Tibial nerve (tissue), 4 donors: ENCODE results near the gene JARID2. TPM values are rescaled to one million over a fixed set of nuclear protein-coding genes. Genes with fewer than 3 reads are reported as not detected.

Experiments used
- DNase-seq, 2 donors: peaks; one replicate each; pipeline ENCODE4 v3.0.0-alpha.2; 2019; ENCODE audit warnings: low spot score in 2 of 2
- H3K27ac ChIP-seq, 4 donors: fragments of 200-600 bp; sonication (generic) in 3 of 4; one replicate each; pipeline ENCODE4 v1.5.1; 2017 to 2019; ENCODE audit warnings: mild to moderate bottlenecking in 1 of 4
- H3K27me3 ChIP-seq, 2 donors: fragments of 200-600 bp; sonication (generic) in 1 of 2; one replicate each; pipeline versions ENCODE4 v1.5.1 to v1.6.0; 2017 to 2019
- H3K36me3 ChIP-seq, 3 donors: fragments of 200-600 bp; sonication (generic); one replicate each; pipeline ENCODE4 v1.5.1; 2018 to 2019
- H3K4me1 ChIP-seq, 4 donors: fragments of 200-600 bp; sonication (generic) in 3 of 4; one replicate each; pipeline ENCODE4 v1.5.1; 2017 to 2019
- H3K4me3 ChIP-seq, 4 donors: fragments of 200-600 bp; sonication (generic) in 3 of 4; one replicate each; pipeline ENCODE4 v1.5.1; 2017 to 2019; ENCODE audit warnings: mild to moderate bottlenecking in 1 of 4, moderate library complexity in 1 of 4
- H3K9me3 ChIP-seq, 4 donors: fragments of 200-600 bp; sonication (generic) in 3 of 4; one replicate each; pipeline ENCODE4 v1.5.1; 2017 to 2019
- CTCF ChIP-seq, 5 experiments: fragments of 200-600 bp in 3 of 5; fragments of 450-650 bp in 2 of 5; sonication (generic) in 3 of 5; IDR thresholded peaks; one replicate each; pipeline ENCODE4 v1.5.1; 2016 to 2019; ENCODE audit warnings: antibody characterized with exemption in 5 of 5, mild to moderate bottlenecking in 3 of 5, moderate library complexity in 2 of 5
- EP300 ChIP-seq, 2 donors: sonication (generic); formaldehyde crosslinking; IDR thresholded peaks; one replicate each; pipeline ENCODE4 v1.6.1; 2017; ENCODE audit warnings: antibody characterized with exemption in 2 of 2, mild to moderate bottlenecking in 1 of 2
- POLR2A ChIP-seq, 2 donors: fragments of 450-650 bp; IDR thresholded peaks; one replicate each; pipeline ENCODE4 v1.6.1; 2017; ENCODE audit warnings: antibody characterized with exemption in 2 of 2, mild to moderate bottlenecking in 2 of 2, moderate library complexity in 2 of 2
- WGBS, 2 donors: methylation state at CpG; one replicate each; pipeline ENCODE4 v1.1.5; 2018; 5-methylcytosine and 5-hydroxymethylcytosine counted together
- total RNA-seq, 4 donors: library from RNA; depleted of rRNA; stranded (reverse); fragments of >200 nt; gene quantifications; one replicate each; pipeline ENCODE4 v1.1.0, GENCODE V29; 2016

Gene JARID2
- total RNA-seq, 4 donors from 2014 or later: 9.0 to 26.1 (median 9.8) TPM

- H3K4me1 ChIP-seq: peaks cover 0 to 25% (median 11%) of the 10 kb centered on the region in 4 donors
- H3K27ac ChIP-seq: no peak overlapping the region
- no peak overlapping the region for H3K4me3 ChIP-seq
- no peak for TF ChIP-seq CTCF (IDR thresholded peaks at IDR 0.05)
- TF ChIP-seq POLR2A (IDR thresholded peaks at IDR 0.05): no peak
- no peak for TF ChIP-seq EP300 (IDR thresholded peaks at IDR 0.05)
- H3K9me3 ChIP-seq: no peaks in the 10 kb centered on the region
- no peaks in the 10 kb centered on the region for H3K36me3 ChIP-seq
- WGBS, 2 donors: 92% methylated on average over 1 of the region's 1 CpG
- DNase-seq: no peak
- H3K27me3 ChIP-seq: no peaks in the 10 kb centered on the region
Observed at GRCh38 chr6:15338476-15338875, 92.6 kb downstream of the JARID2 start.

- Histone ChIP-seq H3K27ac (no peak overlapping the region), H3K9me3 (no peaks in the 10 kb centered on the region), H3K4me1 (peaks cover 0 to 25% (median 11%) of the 10 kb centered on the region in 4 donors), H3K36me3 (no peaks in the 10 kb centered on the region), H3K4me3 (no peak overlapping the region), H3K27me3 (no peaks in the 10 kb centered on the region)
- DNase-seq: no peak
- 95 to 96% methylated on average over 4 of the region's 4 CpGs for WGBS, 2 donors
- TF ChIP-seq POLR2A (IDR thresholded peaks at IDR 0.05) (no peak), EP300 (IDR thresholded peaks at IDR 0.05) (no peak), CTCF (IDR thresholded peaks at IDR 0.05) (no peak)
Observed at GRCh38 chr6:15339081-15339480, 93.2 kb downstream of the JARID2 start.

GRCh38 chr6:15340105-15340601 lies 94.3 kb downstream of the JARID2 start:
- no peak for DNase-seq
- 94 to 96% methylated on average over 3 of the region's 3 CpGs for WGBS, 2 donors

GRCh38 chr6:15340775-15341174 lies 94.9 kb downstream of the JARID2 start:
- TF ChIP-seq EP300 (IDR thresholded peaks at IDR 0.05): no peak
- no peak for TF ChIP-seq POLR2A (IDR thresholded peaks at IDR 0.05)
- no peak for TF ChIP-seq CTCF (IDR thresholded peaks at IDR 0.05)
- H3K27ac ChIP-seq: no peak overlapping the region
- 38 to 48% methylated on average over 4 of the region's 4 CpGs for WGBS, 2 donors
- peaks cover 0 to 26% (median 11%) of the 10 kb centered on the region in 4 donors for H3K4me1 ChIP-seq
- no peak for DNase-seq
- H3K4me3 ChIP-seq: no peak overlapping the region
- no peaks in the 10 kb centered on the region for H3K9me3 ChIP-seq
- no peaks in the 10 kb centered on the region for H3K36me3 ChIP-seq
- H3K27me3 ChIP-seq: no peaks in the 10 kb centered on the region

More at GRCh38 chr6:15340105-15340601, 94.3 kb downstream of the JARID2 start:
- no peaks in the 10 kb centered on the region for H3K27me3 ChIP-seq
- no peak overlapping the region for H3K4me3 ChIP-seq
- TF ChIP-seq CTCF (IDR thresholded peaks at IDR 0.05): no peak
- TF ChIP-seq EP300 (IDR thresholded peaks at IDR 0.05): no peak
- TF ChIP-seq POLR2A (IDR thresholded peaks at IDR 0.05): no peak
- H3K36me3 ChIP-seq: no peaks in the 10 kb centered on the region
- no peaks in the 10 kb centered on the region for H3K9me3 ChIP-seq
- no peak overlapping the region for H3K27ac ChIP-seq
- H3K4me1 ChIP-seq: peaks cover 0 to 32% (median 11%) of the 10 kb centered on the region in 4 donors

GRCh38 chr6:15341311-15342001 lies 95.6 kb downstream of the JARID2 start:
- H3K36me3 ChIP-seq: no peaks in the 10 kb centered on the region
- 69 to 79% methylated on average over 3 of the region's 3 CpGs for WGBS, 2 donors
- H3K9me3 ChIP-seq: no peaks in the 10 kb centered on the region
- no peaks in the 10 kb centered on the region for H3K27me3 ChIP-seq
- peaks cover 0 to 26% (median 11%) of the 10 kb centered on the region in 4 donors for H3K4me1 ChIP-seq
- TF ChIP-seq CTCF (IDR thresholded peaks at IDR 0.05) (no peak), POLR2A (IDR thresholded peaks at IDR 0.05) (no peak), EP300 (IDR thresholded peaks at IDR 0.05) (no peak)
- no peak overlapping the region for H3K4me3 ChIP-seq
- DNase-seq: no peak
- H3K27ac ChIP-seq: no peak overlapping the region
